Measurements from ENCODE around the gene NEUROG2. TPM values are rescaled to one million over a fixed set of nuclear protein-coding genes. Genes with fewer than 3 reads are reported as not detected.

Gene NEUROG2
- polyA plus RNA-seq, 1 donor (not counting 4 experiments of a cell fraction or from before 2014, with no cell fraction given) = not detected

- H3K4me2 ChIP-seq (ENCODE audit: control insufficient read depth, extremely low read depth, insufficient read depth, low read depth, low read length) = no peak overlapping the region
- H3K4me1 ChIP-seq (ENCODE audit: control insufficient read depth, extremely low read depth, insufficient read depth, low read length) = no peaks in the 10 kb centered on the region
- H3K9me1 ChIP-seq (ENCODE audit: control insufficient read depth, extremely low read depth, insufficient read depth, low read length) = no peaks in the 10 kb centered on the region
- no peak overlapping the region for H3K27ac ChIP-seq (ENCODE audit: control insufficient read depth, insufficient read depth, low read length)
- H3K27me3 ChIP-seq (ENCODE audit: control insufficient read depth, extremely low read depth, insufficient read depth, low read length) = no peaks in the 10 kb centered on the region
- dilution Hi-C loops (cut with MboI; ENCODE audit: extremely low pct_ligation_motif_present, low sequenced_read_pairs) = no loop called here
- DNase-seq (ENCODE audit: low read depth, low spot score) (no peak), FAIRE-seq (no peak)
- no peaks in the 10 kb centered on the region for H3K79me2 ChIP-seq (ENCODE audit: control insufficient read depth, insufficient read depth, low read length)
- TF ChIP-seq EZH2 (IDR thresholded peaks at IDR 0.05; ENCODE audit: low read length) = no peak
- H3K4me3 ChIP-seq (ENCODE audit: control insufficient read depth in 2 of 3, extremely low read depth in 1 of 3, insufficient read depth in 2 of 3, low read depth in 1 of 3, low read length in 3 of 3) = no peak overlapping the region
- H3K9ac ChIP-seq (ENCODE audit: control insufficient read depth, extremely low read depth, insufficient read depth, low read length) = no peak overlapping the region
- no peaks in the 10 kb centered on the region for H4K20me1 ChIP-seq (ENCODE audit: control insufficient read depth, extremely low read depth, insufficient read depth, low read length)
- H3K36me3 ChIP-seq (ENCODE audit: control insufficient read depth in 2 of 2, extremely low read depth in 1 of 2, insufficient read depth in 2 of 2, low read length in 2 of 2) = no peaks in the 10 kb centered on the region
- H3K9me3 ChIP-seq (ENCODE audit: control insufficient read depth, low read depth, low read length) = no peaks in the 10 kb centered on the region
- H2AFZ ChIP-seq (ENCODE audit: control insufficient read depth, low read length) = no peak overlapping the region
Observed at GRCh38 chr4:112545346-112545745, 29.4 kb upstream of the NEUROG2 start.

- Histone ChIP-seq H3K4me3 (ENCODE audit: control insufficient read depth in 2 of 3, extremely low read depth in 1 of 3, insufficient read depth in 2 of 3, low read depth in 1 of 3, low read length in 3 of 3) (no peak overlapping the region), H3K9me3 (ENCODE audit: control insufficient read depth, low read depth, low read length) (no peaks in the 10 kb centered on the region), H3K27me3 (ENCODE audit: control insufficient read depth, extremely low read depth, insufficient read depth, low read length) (no peaks in the 10 kb centered on the region), H3K36me3 (ENCODE audit: control insufficient read depth in 2 of 2, extremely low read depth in 1 of 2, insufficient read depth in 2 of 2, low read length in 2 of 2) (no peaks in the 10 kb centered on the region), H3K27ac (ENCODE audit: control insufficient read depth, insufficient read depth, low read length) (no peak overlapping the region), H3K4me1 (ENCODE audit: control insufficient read depth, extremely low read depth, insufficient read depth, low read length) (no peaks in the 10 kb centered on the region), H2AFZ (ENCODE audit: control insufficient read depth, low read length) (no peak overlapping the region), H3K79me2 (ENCODE audit: control insufficient read depth, insufficient read depth, low read length) (no peaks in the 10 kb centered on the region), H4K20me1 (ENCODE audit: control insufficient read depth, extremely low read depth, insufficient read depth, low read length) (no peaks in the 10 kb centered on the region), H3K9me1 (ENCODE audit: control insufficient read depth, extremely low read depth, insufficient read depth, low read length) (no peaks in the 10 kb centered on the region), H3K9ac (ENCODE audit: control insufficient read depth, extremely low read depth, insufficient read depth, low read length) (no peak overlapping the region), H3K4me2 (ENCODE audit: control insufficient read depth, extremely low read depth, insufficient read depth, low read depth, low read length) (no peak overlapping the region)
- dilution Hi-C loops (cut with MboI; ENCODE audit: extremely low pct_ligation_motif_present, low sequenced_read_pairs) = no loop called here
- DNase-seq (ENCODE audit: low read depth, low spot score) (no peak), FAIRE-seq (no peak)
- TF ChIP-seq EZH2 (IDR thresholded peaks at IDR 0.05; ENCODE audit: low read length) = no peak
- no peak for TF ChIP-seq CTCF (optimal IDR thresholded peaks at IDR 0.05 in 1 of 3, IDR thresholded peaks at IDR 0.05 in 1 of 3, conservative IDR thresholded peaks at IDR 0.05 in 1 of 3; ENCODE audit: extremely low read depth in 1 of 3, insufficient read depth in 2 of 3, low read length in 3 of 3)
Observed at GRCh38 chr4:112540695-112541094, 24.7 kb upstream of the NEUROG2 start.

- no peak overlapping the region for H3K9ac ChIP-seq (ENCODE audit: control insufficient read depth, extremely low read depth, insufficient read depth, low read length)
- H4K20me1 ChIP-seq (ENCODE audit: control insufficient read depth, extremely low read depth, insufficient read depth, low read length) = no peaks in the 10 kb centered on the region
- H3K4me3 ChIP-seq (ENCODE audit: control insufficient read depth in 2 of 3, extremely low read depth in 1 of 3, insufficient read depth in 2 of 3, low read depth in 1 of 3, low read length in 3 of 3) = no peak overlapping the region
- dilution Hi-C loops (cut with MboI; ENCODE audit: extremely low pct_ligation_motif_present, low sequenced_read_pairs) = no loop called here
- H3K9me3 ChIP-seq (ENCODE audit: control insufficient read depth, low read depth, low read length) = no peaks in the 10 kb centered on the region
- TF ChIP-seq CTCF (optimal IDR thresholded peaks at IDR 0.05 in 1 of 3, IDR thresholded peaks at IDR 0.05 in 1 of 3, conservative IDR thresholded peaks at IDR 0.05 in 1 of 3; ENCODE audit: extremely low read depth in 1 of 3, insufficient read depth in 2 of 3, low read length in 3 of 3) (no peak), EZH2 (IDR thresholded peaks at IDR 0.05; ENCODE audit: low read length) (no peak)
- no peak overlapping the region for H2AFZ ChIP-seq (ENCODE audit: control insufficient read depth, low read length)
- no peaks in the 10 kb centered on the region for H3K36me3 ChIP-seq (ENCODE audit: control insufficient read depth in 2 of 2, extremely low read depth in 1 of 2, insufficient read depth in 2 of 2, low read length in 2 of 2)
- no peak overlapping the region for H3K4me2 ChIP-seq (ENCODE audit: control insufficient read depth, extremely low read depth, insufficient read depth, low read depth, low read length)
- no peaks in the 10 kb centered on the region for H3K4me1 ChIP-seq (ENCODE audit: control insufficient read depth, extremely low read depth, insufficient read depth, low read length)
- no peak overlapping the region for H3K27ac ChIP-seq (ENCODE audit: control insufficient read depth, insufficient read depth, low read length)
- H3K27me3 ChIP-seq (ENCODE audit: control insufficient read depth, extremely low read depth, insufficient read depth, low read length) = no peaks in the 10 kb centered on the region
- H3K79me2 ChIP-seq (ENCODE audit: control insufficient read depth, insufficient read depth, low read length) = no peaks in the 10 kb centered on the region
- no peak for DNase-seq (ENCODE audit: low read depth, low spot score)
- FAIRE-seq = no peak
- H3K9me1 ChIP-seq (ENCODE audit: control insufficient read depth, extremely low read depth, insufficient read depth, low read length) = no peaks in the 10 kb centered on the region
Observed at GRCh38 chr4:112536123-112536522, 20.1 kb upstream of the NEUROG2 start.

Measured in keratinocyte (primary cell).